NCI-H510A (cell line): Measurements from ENCODE around the gene AMOTL1.
"Not testable (repeated sequence)": the region's sequence is repeated elsewhere in the genome, so short reads cannot be mapped to it uniquely, and the experiment has no call there.

Source experiments
- DNase-seq: peaks from one replicate; lab custom pipeline; 2025; lab: John Stamatoyannopoulos, UW

Gene AMOTL1

GRCh38 chr11:94769880-94770279 is 1.7 kb downstream of the AMOTL1 start:
- DNase-seq = no peak

GRCh38 chr11:94770563-94771120 is 2.5 kb downstream of the AMOTL1 start:
- no peak for DNase-seq

DNA sequence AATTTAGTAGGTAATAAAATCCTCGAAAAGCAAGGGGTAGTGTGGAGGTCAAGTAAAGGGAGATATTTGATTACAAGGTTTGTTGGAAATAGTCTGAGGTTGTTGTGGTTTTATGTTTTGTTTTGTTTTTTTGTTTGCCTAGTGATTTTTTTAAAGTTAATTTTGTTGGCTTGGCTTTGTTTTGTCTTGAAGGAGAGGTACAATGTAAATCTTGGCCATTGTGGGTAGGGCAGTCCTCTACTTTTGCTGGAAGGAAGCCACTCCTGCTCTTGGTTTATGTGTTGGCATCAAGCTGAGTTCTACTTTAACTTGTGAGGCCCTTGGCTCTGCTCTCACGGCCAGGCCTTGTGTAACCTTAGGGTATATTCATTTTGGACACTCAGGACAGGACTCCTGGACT is 3.2 kb downstream of the AMOTL1 start:
- no peak for DNase-seq

DNA sequence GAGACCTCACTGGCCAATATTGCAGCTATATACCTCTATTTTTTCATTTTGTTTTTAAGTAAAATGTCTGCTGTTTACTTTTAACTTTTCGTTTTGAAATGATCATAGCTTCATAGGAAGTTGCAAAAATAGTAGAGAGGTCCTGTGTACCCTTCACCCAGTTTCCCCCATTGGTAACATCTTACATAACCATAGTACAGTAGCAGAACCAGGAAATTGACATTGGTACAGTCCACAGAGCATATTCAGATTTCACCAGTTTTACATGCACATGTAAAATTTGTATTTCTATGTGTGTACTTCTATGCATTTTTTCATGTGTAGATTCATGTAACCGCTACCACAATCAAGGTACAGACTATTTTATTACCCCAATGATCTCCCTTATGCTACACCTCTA is 3.8 kb downstream of the AMOTL1 start:
- DNase-seq = no peak

GRCh38 chr11:94773842-94774241 is 5.7 kb downstream of the AMOTL1 start:
- no peak for DNase-seq

GRCh38 chr11:94774345-94774744 is 6.2 kb downstream of the AMOTL1 start:
- no peak for DNase-seq

DNA sequence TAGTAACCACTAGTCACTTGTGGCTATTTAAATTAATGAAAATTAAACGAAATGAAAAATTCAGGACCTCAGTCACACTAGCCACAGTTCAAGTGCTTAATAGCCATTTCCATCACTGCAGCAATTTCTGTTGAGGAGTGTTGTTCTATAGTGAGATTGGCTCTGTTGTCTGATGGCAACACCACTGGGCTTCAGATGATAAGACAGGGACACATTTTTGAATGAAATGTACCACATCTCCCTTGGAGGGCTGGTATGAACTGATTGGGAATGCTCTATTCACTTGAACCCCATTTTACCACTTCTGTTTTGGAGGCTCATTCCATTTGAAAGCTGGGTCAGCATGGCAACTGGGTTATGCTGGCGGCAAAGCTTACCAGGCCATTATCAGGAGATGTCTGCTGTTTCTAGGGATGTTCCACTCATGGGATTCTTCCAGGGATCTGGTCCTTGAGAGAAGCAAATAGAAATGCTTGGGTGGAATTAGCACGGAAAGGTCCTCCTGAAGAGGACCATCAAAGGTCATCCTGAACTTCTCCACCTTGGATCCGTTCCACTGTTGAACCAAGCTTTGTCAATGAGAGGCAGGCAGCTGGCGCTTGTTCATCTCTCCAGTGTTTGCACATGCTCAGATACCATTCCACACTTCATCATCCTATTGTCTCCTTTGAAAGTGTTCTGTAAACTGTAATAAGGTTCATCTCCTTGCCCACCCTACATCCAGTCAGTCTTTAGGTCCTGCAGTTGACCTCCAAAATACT is 7.6 kb downstream of the AMOTL1 start:
- peak; percentile 52 for DNase-seq

DNA sequence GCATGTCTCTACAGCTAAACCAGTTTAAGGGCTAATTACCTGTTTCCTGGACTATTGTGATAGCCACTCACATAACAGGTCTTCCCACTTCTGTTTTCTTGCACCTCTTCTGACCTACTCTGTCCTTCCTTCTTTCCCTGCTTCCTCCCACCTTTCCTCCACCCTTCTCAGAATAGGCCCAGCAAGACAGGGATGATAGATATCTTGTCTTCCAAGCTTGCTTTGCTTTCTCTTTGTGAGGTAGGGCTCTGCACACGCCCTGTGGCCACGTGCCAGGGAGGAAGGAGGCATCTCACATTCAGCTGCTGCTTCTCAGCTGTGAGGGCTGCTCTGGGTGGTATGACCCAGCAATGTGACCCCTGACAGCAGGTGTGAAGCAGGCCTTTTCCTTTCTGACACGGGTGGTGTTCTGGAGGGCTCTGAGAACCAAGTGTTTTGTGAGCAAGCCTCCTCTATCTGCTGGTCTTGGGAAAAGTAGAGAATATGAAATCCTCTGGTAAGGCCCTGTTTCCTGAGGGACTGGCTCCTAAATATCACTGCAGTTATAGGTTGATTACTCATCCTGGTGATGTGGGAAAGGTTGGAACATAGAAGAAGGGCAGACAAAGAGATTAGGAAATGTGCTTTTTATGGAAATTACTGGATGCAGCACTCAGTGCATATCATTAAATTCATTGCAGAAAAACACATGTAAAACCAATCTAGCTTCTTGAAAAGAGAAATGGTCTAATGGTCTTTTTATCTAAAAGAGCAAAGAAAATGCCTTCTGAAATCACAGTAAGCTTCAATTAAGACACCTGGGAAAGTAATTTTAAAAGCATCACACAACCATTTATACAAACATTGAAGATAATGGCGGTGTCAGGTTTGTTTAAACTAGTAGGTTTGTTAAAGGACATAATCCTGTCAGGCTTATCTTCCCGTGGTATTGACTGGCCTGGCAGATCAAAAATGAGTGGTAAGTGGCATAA is 8.5 kb downstream of the AMOTL1 start:
- DNase-seq = peak; percentile 35

GRCh38 chr11:94780432-94780831 is 12.3 kb downstream of the AMOTL1 start:
- DNase-seq = no peak

GRCh38 chr11:94781837-94782236 is 13.7 kb downstream of the AMOTL1 start:
- no peak for DNase-seq

GRCh38 chr11:94782446-94782845 is 14.3 kb downstream of the AMOTL1 start:
- DNase-seq = no peak

DNA sequence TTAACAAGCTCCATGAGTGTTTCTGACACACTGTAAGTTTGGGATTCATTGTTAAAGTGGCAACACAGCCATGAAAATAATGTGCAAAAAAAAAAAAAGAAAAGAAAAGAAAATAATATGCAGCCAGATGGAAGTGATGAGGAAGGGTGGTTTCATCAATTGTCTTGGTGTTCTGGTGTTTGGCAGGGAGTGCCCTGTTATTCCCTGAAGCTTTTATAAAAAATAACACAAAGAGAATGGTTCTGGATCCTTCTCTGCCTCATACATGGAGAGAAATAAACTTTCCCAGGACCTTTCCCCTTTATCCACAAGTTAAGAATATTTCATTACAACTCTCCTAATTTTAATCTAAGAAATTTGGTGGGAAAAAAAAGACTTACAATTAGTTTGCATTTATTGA is 16.7 kb downstream of the AMOTL1 start:
- no peak for DNase-seq

DNA sequence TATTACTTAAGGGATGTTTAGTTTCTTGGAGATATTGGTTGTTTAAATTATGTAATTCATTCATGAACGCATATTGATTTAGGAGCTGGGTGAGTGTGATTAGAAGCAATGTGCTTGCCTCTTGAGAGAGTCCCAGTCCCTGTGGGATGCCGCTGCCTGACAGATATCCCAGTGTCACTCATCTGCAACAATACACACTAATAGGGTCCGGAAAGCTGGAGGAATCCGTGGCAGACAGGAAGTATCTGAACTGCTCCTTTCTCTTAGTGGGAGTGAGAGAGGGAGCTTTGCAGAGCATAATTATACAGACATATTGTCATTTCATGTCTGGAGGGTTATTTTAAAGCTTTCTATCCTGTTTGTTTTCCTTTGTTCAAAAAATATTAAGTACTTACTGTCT is 17.4 kb downstream of the AMOTL1 start:
- DNase-seq = no peak

DNA sequence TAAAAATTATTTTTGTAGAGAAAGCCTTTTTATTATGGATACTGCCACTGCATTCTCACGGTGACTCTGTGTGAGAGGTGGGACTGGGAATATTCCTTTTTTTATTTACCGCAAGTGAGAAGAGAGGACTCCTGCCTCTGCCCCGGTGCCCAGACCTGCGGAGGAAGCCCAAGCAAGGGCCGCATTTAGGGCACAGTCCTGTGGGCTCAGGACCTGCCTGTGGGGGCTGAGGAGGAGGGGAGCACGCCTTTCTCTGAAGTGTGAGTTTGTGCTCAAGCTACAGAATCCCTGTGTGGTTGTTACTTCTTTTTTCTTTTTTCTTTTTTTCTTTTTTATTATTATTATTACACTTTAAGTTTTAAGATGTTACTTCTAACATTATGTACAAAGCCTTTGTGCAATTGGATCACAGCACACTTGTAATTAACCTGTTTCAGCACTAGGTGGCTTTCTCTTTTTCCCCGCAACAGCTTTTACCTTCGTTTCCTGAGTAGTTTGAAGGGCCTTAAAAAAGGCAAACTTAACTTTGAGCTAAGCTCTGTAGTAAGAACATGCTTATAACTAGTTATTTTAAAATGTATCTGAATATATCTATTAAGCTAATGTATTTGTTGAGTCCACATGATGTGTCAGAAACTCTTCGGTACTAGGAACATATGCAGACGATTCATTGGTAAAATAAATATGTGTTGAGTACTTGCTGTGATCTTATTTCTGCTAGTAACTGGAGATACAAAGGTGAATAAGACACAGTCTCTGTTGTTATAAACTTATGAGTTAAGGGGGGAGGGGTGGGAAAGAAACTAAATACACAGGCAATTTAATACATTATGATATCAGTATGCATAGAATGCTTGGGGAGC is 18.3 kb downstream of the AMOTL1 start:
- DNase-seq = no peak

- DNase-seq = no peak
These were observed 19.6 kb downstream of the AMOTL1 start for GRCh38 chr11:94787801-94788200.

DNA sequence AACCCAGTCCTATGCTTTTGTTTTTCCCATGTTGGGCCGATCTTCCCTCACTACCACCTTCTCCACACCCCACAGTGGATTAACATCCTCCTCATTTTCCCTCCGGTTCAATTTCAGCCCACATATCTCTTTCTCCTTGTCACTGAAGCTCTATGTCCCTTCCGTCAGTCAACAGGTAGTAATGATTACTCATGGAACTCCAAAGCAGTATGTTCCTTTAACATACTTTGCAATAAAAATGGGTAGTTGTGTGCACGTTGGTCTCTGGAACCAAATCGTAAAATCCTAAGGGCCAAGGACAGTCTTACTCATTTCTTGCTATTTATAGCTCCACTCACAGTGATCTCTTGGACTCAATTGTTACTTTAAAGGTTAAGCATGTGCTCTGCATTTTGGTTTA is 20.2 kb downstream of the AMOTL1 start:
- DNase-seq = no peak

GRCh38 chr11:94790197-94790596 is 22.0 kb downstream of the AMOTL1 start:
- no peak for DNase-seq

GRCh38 chr11:94790661-94791180 is 22.6 kb downstream of the AMOTL1 start:
- no peak for DNase-seq

- DNase-seq = no peak
These were observed 23.2 kb downstream of the AMOTL1 start for GRCh38 chr11:94791216-94791889.

DNA sequence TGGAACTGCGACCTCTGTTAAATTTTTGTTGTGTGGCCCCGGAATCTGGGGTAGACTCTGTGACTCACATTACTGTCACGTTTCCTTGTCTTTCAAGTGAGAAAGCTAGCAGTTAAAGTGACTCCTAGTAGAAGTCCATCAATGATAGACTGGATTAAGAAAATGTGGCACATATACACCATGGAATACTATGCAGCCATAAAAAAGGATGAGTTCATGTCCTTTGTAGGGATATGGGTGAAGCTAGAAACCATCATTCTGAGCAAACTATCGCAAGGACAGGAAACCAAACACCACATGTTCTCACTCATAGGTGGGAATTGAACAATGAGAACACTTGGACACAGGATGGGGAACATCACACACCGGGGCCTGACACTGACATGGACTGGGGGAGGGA is 23.8 kb downstream of the AMOTL1 start:
- DNase-seq = not testable (repeated sequence)

DNA sequence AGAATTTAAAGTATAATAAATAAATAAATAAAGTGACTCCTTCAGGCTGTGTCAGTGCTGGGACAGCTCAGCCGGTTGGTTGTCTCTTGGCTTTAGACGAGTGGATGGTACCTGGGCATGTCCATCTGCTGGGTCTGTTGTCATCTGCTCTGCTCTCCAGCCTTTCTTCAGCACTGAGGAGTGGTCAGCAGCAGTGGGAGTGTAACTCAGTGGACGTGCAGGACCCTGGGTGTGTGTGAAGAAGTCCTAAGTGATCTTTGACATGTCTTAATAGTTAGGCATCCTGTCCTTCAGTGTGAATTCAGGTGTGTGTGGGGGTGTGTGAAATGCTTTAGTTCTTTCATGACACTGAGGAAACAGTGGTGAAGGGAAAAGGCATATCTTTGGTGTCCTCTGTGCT is 24.3 kb downstream of the AMOTL1 start:
- no peak for DNase-seq
